Left ventricle myocardium superior (tissue), 1 donor: ENCODE results near the gene OCA2. TPM values are rescaled to one million over a fixed set of nuclear protein-coding genes. Genes with fewer than 3 reads are reported as not detected.
"Not testable (repeated sequence)": the region's sequence is repeated elsewhere in the genome, so short reads cannot be mapped to it uniquely, and the experiment has no call there.

Experiments used
- ATAC-seq: fragments of 200-7000 bp; cut with Tn5 transposase; one replicate; pipeline ENCODE4 v1.9.1; 2020; ENCODE audit warnings: mild to moderate bottlenecking, moderate library complexity
- DNase-seq: peaks from one replicate; pipeline ENCODE4 v3.0.0-alpha.2; 2020
- intact Hi-C: fragments of 100-400 bp; cut with micrococcal nuclease; formaldehyde crosslinking; loops from one replicate; pipeline ENCODE4 v1.11.0; 2022
- total RNA-seq: library from RNA; stranded (reverse); fragmentation: NEBNext Ultra II Directional; extraction: Animal tissue kit (Norgen Biotek cat#: 25700); gene quantifications from one replicate; pipeline ENCODE4 v1.2.1, GENCODE V29; 2021
- donor health status: DM: no; HTN: yes; CAD: no; lungs with severe emphysema.

The OCA2 gene
- total RNA-seq, 1 donor from 2014 or later, result 0.15 TPM

- intact Hi-C loops, result no loop called here
- ATAC-seq (no peak), DNase-seq (no peak)
These were observed 231.3 kb downstream of the OCA2 start for GRCh38 chr15:27867861-27868260.

- ATAC-seq (no peak), DNase-seq (no peak)
- intact Hi-C loops, result no loop called here
These were observed 232.5 kb downstream of the OCA2 start for GRCh38 chr15:27866505-27867165.

- intact Hi-C loops, result no loop called here
- no peak for ATAC-seq
- DNase-seq, result no peak
These were observed 233.2 kb downstream of the OCA2 start for GRCh38 chr15:27865926-27866325.

GRCh38 chr15:27865323-27865922, 233.7 kb downstream of the OCA2 start:
- intact Hi-C loops, result no loop called here
- ATAC-seq, result no peak
- no peak for DNase-seq

- no peak for DNase-seq
- no peak for ATAC-seq
- intact Hi-C loops, result no loop called here
These were observed 234.4 kb downstream of the OCA2 start for GRCh38 chr15:27864719-27865118.

- no peak for DNase-seq
- intact Hi-C loops, result no loop called here
- no peak for ATAC-seq
These were observed 235.0 kb downstream of the OCA2 start for GRCh38 chr15:27864086-27864485.

- DNase-seq, result no peak
- ATAC-seq, result no peak
- intact Hi-C loops, result no loop called here
These were observed 236.1 kb downstream of the OCA2 start for GRCh38 chr15:27863000-27863399.

- intact Hi-C loops, result no loop called here
- no peak for ATAC-seq
These were observed 237.9 kb downstream of the OCA2 start for GRCh38 chr15:27861171-27861570.

GRCh38 chr15:27855137-27855536, 244.0 kb downstream of the OCA2 start:
- intact Hi-C loops, result no loop called here

More at GRCh38 chr15:27861171-27861570, 237.9 kb downstream of the OCA2 start:
- no peak for DNase-seq

GRCh38 chr15:27854601-27855000, 244.5 kb downstream of the OCA2 start:
- DNase-seq, result no peak
- intact Hi-C loops, result no loop called here
- ATAC-seq, result no peak

More at GRCh38 chr15:27855137-27855536, 244.0 kb downstream of the OCA2 start:
- DNase-seq, result no peak
- no peak for ATAC-seq

GRCh38 chr15:27853624-27854455, 245.3 kb downstream of the OCA2 start:
- intact Hi-C loops, result no loop called here
- DNase-seq (no peak), ATAC-seq (no peak)

GRCh38 chr15:27851858-27852210, 247.3 kb downstream of the OCA2 start:
- ATAC-seq (no peak), DNase-seq (no peak)
- intact Hi-C loops, result no loop called here

GRCh38 chr15:27850981-27851857, 247.9 kb downstream of the OCA2 start:
- no peak for ATAC-seq
- intact Hi-C loops, result no loop called here

GRCh38 chr15:27850050-27850449, 249.1 kb downstream of the OCA2 start:
- intact Hi-C loops, result no loop called here
- ATAC-seq, result no peak
- no peak for DNase-seq

More at GRCh38 chr15:27850981-27851857, 247.9 kb downstream of the OCA2 start:
- DNase-seq, result no peak

- ATAC-seq, DNase-seq, intact Hi-C loops: not testable (repeated sequence)
These were observed 250.2 kb downstream of the OCA2 start for GRCh38 chr15:27848936-27849335.

GRCh38 chr15:27847775-27848710, 251.1 kb downstream of the OCA2 start:
- intact Hi-C loops, result no loop called here
- no peak for ATAC-seq
- no peak for DNase-seq

GRCh38 chr15:27846722-27847395, 252.3 kb downstream of the OCA2 start:
- no peak for DNase-seq
- ATAC-seq, result no peak
- intact Hi-C loops, result no loop called here
